K562 (cell line): ENCODE data around the gene ATP6V0C.

ENCODE experiments used
- BDP1 ChIP-seq: IDR thresholded peaks from 3 replicates; pipeline ENCODE4 v1.6.1; 2011; ENCODE audit not compliant: insufficient read length, insufficient read depth
- CREM ChIP-seq: IDR thresholded peaks from 2 replicates; pipeline ENCODE4 v1.6.1; 2014; ENCODE audit warnings: antibody characterized with exemption, low read depth
- ELF1 ChIP-seq: fragments of 200-800 bp; sonication (Bioruptor generic); IDR thresholded peaks from 2 replicates; pipeline ENCODE4 v1.6.1; 2016; ENCODE audit warnings: missing genetic modification characterization, missing compliant biosample characterization
- LCOR ChIP-seq: sonication (generic); formaldehyde crosslinking; IDR thresholded peaks from 2 replicates; pipeline ENCODE4 v1.8.0; 2022; ENCODE audit warnings: mild to moderate bottlenecking, missing genetic modification reagents
- POLR2AphosphoS5 ChIP-seq: IDR thresholded peaks from 2 replicates; pipeline ENCODE4 v1.6.1; 2011; ENCODE audit warnings: mild to moderate bottlenecking, low read depth, low read length, moderate library complexity; ENCODE audit not compliant: control insufficient read depth, insufficient read depth
- SIN3A ChIP-seq, 2 experiments: fragments of 150-350 bp in 1 of 2; IDR thresholded peaks; 2 replicates each; pipeline ENCODE4 v1.6.1; 2011 to 2016; ENCODE audit warnings: borderline replicate concordance in 2 of 2, low read depth in 2 of 2, low read length in 2 of 2, mild to moderate bottlenecking in 2 of 2, moderate library complexity in 2 of 2; ENCODE audit not compliant: control insufficient read depth in 1 of 2
- ZNF146 ChIP-seq: IDR thresholded peaks from one replicate; pipeline ENCODE4 v1.6.1; 2018; ENCODE audit warnings: missing compliant biosample characterization; ENCODE audit not compliant: unreplicated experiment
- ZSCAN29 ChIP-seq: fragments of 450-650 bp; IDR thresholded peaks from 2 replicates; pipeline ENCODE4 v1.6.1; 2017
- TF ChIP-seq, protein P1 (sequence below): IDR thresholded peaks from 2 replicates; pipeline ENCODE4 v1.6.1; 2016; ENCODE audit warnings: missing genetic modification characterization, missing compliant biosample characterization

DNA sequence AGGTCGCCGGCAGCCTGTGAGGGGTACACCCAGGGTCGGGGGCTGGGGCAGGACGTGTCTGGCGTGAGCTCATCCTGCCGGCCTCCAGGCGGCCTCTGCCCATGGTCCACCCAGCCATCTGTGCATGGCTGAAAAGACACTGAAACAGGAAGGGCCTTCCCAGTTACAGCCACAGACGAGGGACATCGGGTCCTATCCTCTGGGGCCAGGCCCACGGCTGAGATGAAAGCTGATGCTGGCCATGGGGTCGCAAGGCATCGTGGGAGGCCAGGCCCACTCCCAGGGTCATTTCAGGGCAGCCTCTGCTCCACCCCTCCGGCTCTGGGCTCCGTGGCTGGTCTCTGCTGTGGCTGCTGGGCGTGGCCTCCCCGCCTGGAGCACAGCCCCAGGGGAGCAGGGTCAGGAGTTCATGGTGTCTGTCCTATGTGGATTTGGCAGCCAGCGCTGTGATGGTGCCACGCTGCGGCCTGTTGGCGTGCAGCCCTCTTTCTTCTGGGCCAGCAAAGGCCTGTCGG is 16.6 kb upstream of the ATP6V0C start:
- TF ChIP-seq ZSCAN29 = no peak
- no peak for TF ChIP-seq LCOR (CRISPR knock-in tag)
- TF ChIP-seq POLR2AphosphoS5 = no peak
- no peak for TF ChIP-seq SIN3A (IDR thresholded peaks at IDR 0.05; ENCODE audit: borderline replicate concordance in 2 of 2, control insufficient read depth in 1 of 2, low read depth in 2 of 2, low read length in 2 of 2)
- TF ChIP-seq ZNF146 (CRISPR knock-in tag) = no peak
- TF ChIP-seq BDP1 = no peak
- no peak for TF ChIP-seq ELF1 (tag)
- no peak for TF ChIP-seq CREM
- TF ChIP-seq, protein P1, sequence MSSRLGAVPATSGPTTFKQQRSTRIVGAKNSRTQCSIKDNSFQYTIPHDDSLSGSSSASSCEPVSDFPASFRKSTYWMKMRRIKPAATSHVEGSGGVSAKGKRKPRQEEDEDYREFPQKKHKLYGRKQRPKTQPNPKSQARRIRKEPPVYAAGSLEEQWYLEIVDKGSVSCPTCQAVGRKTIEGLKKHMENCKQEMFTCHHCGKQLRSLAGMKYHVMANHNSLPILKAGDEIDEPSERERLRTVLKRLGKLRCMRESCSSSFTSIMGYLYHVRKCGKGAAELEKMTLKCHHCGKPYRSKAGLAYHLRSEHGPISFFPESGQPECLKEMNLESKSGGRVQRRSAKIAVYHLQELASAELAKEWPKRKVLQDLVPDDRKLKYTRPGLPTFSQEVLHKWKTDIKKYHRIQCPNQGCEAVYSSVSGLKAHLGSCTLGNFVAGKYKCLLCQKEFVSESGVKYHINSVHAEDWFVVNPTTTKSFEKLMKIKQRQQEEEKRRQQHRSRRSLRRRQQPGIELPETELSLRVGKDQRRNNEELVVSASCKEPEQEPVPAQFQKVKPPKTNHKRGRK (tag) = no peak
